H9 (cell line): ENCODE data around the gene GNPTAB. TPM values are rescaled to one million over a fixed set of nuclear protein-coding genes. Genes with fewer than 3 reads are reported as not detected.

Experiments
- DNase-seq: peaks from one replicate; pipeline ENCODE4 v3.0.0-alpha.2; 2017
- H2AFZ ChIP-seq: one replicate; pipeline ENCODE4 v1.6.1; 2013; ENCODE audit warnings: mild to moderate bottlenecking, low read length, control low read depth, moderate library complexity
- H2AK5ac ChIP-seq: 2 replicates; pipeline ENCODE4 v1.6.1; 2013; ENCODE audit warnings: low read length, control low read depth, mixed read lengths; ENCODE audit not compliant: insufficient read length
- H2BK120ac ChIP-seq: one replicate; pipeline ENCODE4 v1.6.1; 2013; ENCODE audit warnings: low read depth, mild to moderate bottlenecking, low read length, control low read depth, inconsistent platforms; ENCODE audit not compliant: poor library complexity, severe bottlenecking
- H2BK12ac ChIP-seq: 2 replicates; pipeline ENCODE4 v1.6.1; 2013; ENCODE audit warnings: low read length, control low read depth, mixed read lengths, low read depth; ENCODE audit not compliant: insufficient read length
- H2BK15ac ChIP-seq: 2 replicates; pipeline ENCODE4 v1.6.1; 2013; ENCODE audit warnings: low read depth, low read length, control low read depth
- H2BK20ac ChIP-seq: one replicate; pipeline ENCODE4 v1.6.1; 2013; ENCODE audit warnings: low read depth, mild to moderate bottlenecking, low read length, control low read depth, inconsistent platforms; ENCODE audit not compliant: poor library complexity, severe bottlenecking
- H2BK5ac ChIP-seq: 2 replicates; pipeline ENCODE4 v1.6.1; 2013; ENCODE audit warnings: low read length, control low read depth, mixed read lengths; ENCODE audit not compliant: insufficient read length
- H3K14ac ChIP-seq: 2 replicates; pipeline ENCODE4 v1.6.1; 2013; ENCODE audit warnings: low read length, control low read depth; ENCODE audit not compliant: insufficient read depth
- H3K18ac ChIP-seq: 2 replicates; pipeline ENCODE4 v1.6.1; 2013; ENCODE audit warnings: low read depth, mild to moderate bottlenecking, mixed read lengths, low read length, control low read depth; ENCODE audit not compliant: insufficient read length
- H3K23ac ChIP-seq: 2 replicates; pipeline ENCODE4 v1.6.1; 2013; ENCODE audit warnings: low read length, control low read depth, mixed read lengths, low read depth; ENCODE audit not compliant: insufficient read length
- H3K23me2 ChIP-seq: 2 replicates; pipeline ENCODE4 v1.6.1; 2013; ENCODE audit warnings: low read depth, mild to moderate bottlenecking, mixed read lengths, low read length, control low read depth; ENCODE audit not compliant: insufficient read length, poor library complexity, severe bottlenecking
- H3K27ac ChIP-seq: 2 replicates; pipeline ENCODE4 v1.5.1; 2013; ENCODE audit warnings: low read length, control low read depth, mixed read lengths, low read depth; ENCODE audit not compliant: insufficient read length
- H3K27me3 ChIP-seq: 2 replicates; pipeline ENCODE4 v1.6.1; 2013; ENCODE audit warnings: low read length, control low read depth, inconsistent platforms; ENCODE audit not compliant: insufficient read depth
- H3K4ac ChIP-seq: 2 replicates; pipeline ENCODE4 v1.6.1; 2013; ENCODE audit warnings: low read depth, mild to moderate bottlenecking, control low read depth, inconsistent platforms, low read length, moderate library complexity
- H3K4me1 ChIP-seq: 2 replicates; pipeline ENCODE4 v1.6.1; 2013; ENCODE audit warnings: low read length, control low read depth, inconsistent platforms; ENCODE audit not compliant: insufficient read depth
- H3K4me2 ChIP-seq: 2 replicates; pipeline ENCODE4 v1.6.1; 2013; ENCODE audit warnings: low read length, control low read depth, mixed read lengths; ENCODE audit not compliant: insufficient read length, insufficient read depth
- H3K56ac ChIP-seq: 2 replicates; pipeline ENCODE4 v1.6.1; 2013; ENCODE audit warnings: low read depth, mild to moderate bottlenecking, mixed read lengths, low read length, control low read depth; ENCODE audit not compliant: insufficient read length
- H3K79me1 ChIP-seq: 2 replicates; pipeline ENCODE4 v1.6.1; 2013; ENCODE audit warnings: low read depth, mild to moderate bottlenecking, moderate library complexity, low read length, control low read depth, inconsistent platforms; ENCODE audit not compliant: insufficient read depth, poor library complexity, severe bottlenecking
- H3K79me2 ChIP-seq: 2 replicates; pipeline ENCODE4 v1.6.1; 2013; ENCODE audit warnings: low read length, control low read depth, inconsistent platforms; ENCODE audit not compliant: insufficient read depth
- H3K9ac ChIP-seq: 2 replicates; pipeline ENCODE4 v1.6.1; 2013; ENCODE audit warnings: low read length, control low read depth, mixed read lengths; ENCODE audit not compliant: insufficient read length; ENCODE audit errors: extremely low read depth
- H3K9me3 ChIP-seq: one replicate; pipeline ENCODE4 v1.6.1; 2013; ENCODE audit warnings: low read depth, low read length, inconsistent platforms; ENCODE audit not compliant: control insufficient read depth
- H3T11ph ChIP-seq: one replicate; pipeline ENCODE4 v1.6.1; 2013; ENCODE audit warnings: mild to moderate bottlenecking, low read length, control low read depth, inconsistent platforms
- H4K20me1 ChIP-seq: one replicate; pipeline ENCODE4 v1.6.1; 2013; ENCODE audit not compliant: control insufficient read depth, insufficient read length, insufficient read depth
- H4K5ac ChIP-seq: 2 replicates; pipeline ENCODE4 v1.6.1; 2013; ENCODE audit warnings: low read depth, mild to moderate bottlenecking, mixed read lengths, low read length, control low read depth; ENCODE audit not compliant: insufficient read length
- H4K8ac ChIP-seq: replicated peaks from 2 replicates; pipeline ENCODE4 v1.6.1; 2013; ENCODE audit warnings: low read length, control low read depth, mixed read lengths, low read depth; ENCODE audit not compliant: insufficient read length
- H4K91ac ChIP-seq: 2 replicates; pipeline ENCODE4 v1.6.1; 2013; ENCODE audit warnings: low read depth, mild to moderate bottlenecking, moderate library complexity, mixed read lengths, low read length, control low read depth; ENCODE audit not compliant: insufficient read length
- H3K27ac Mint-ChIP-seq, 3 experiments: 2 replicates in 2 of 3; 3 replicates in 1 of 3; pipeline ENCODE4 v1.8.0; 2020 to 2021; ENCODE audit warnings: mixed read lengths in 3 of 3, mild to moderate bottlenecking in 1 of 3, moderate library complexity in 1 of 3
- H3K27me3 Mint-ChIP-seq: 2 replicates; pipeline ENCODE4 v1.8.0; 2021; ENCODE audit warnings: low read depth, mild to moderate bottlenecking, moderate library complexity, mixed read lengths
- H3K36me3 Mint-ChIP-seq, 3 experiments: 2 replicates in 2 of 3; 3 replicates in 1 of 3; pipeline ENCODE4 v1.8.0; 2020 to 2021; ENCODE audit warnings: low read depth in 3 of 3, mixed read lengths in 3 of 3; ENCODE audit not compliant: insufficient read depth in 1 of 3
- H3K4me1 Mint-ChIP-seq, 2 experiments: 2 replicates each; pipeline ENCODE4 v1.8.0; 2020; ENCODE audit warnings: mixed read lengths in 2 of 2
- H3K4me3 Mint-ChIP-seq, 2 experiments: 2 replicates in 1 of 2; 3 replicates in 1 of 2; pipeline ENCODE4 v1.8.0; 2020 to 2021; ENCODE audit warnings: mild to moderate bottlenecking in 2 of 2, mixed read lengths in 2 of 2, moderate library complexity in 1 of 2
- H3K9me3 Mint-ChIP-seq, 2 experiments: 2 replicates in 1 of 2; 3 replicates in 1 of 2; pipeline ENCODE4 v1.8.0; 2020; ENCODE audit warnings: mild to moderate bottlenecking in 2 of 2, mixed read lengths in 2 of 2, moderate library complexity in 1 of 2
- total RNA-seq: library from RNA; stranded (reverse); gene quantifications from 2 replicates; pipeline ENCODE4 v1.2.1, GENCODE V29; 2021
- TF ChIP-seq, protein P1 (sequence below): fragments of 200-600 bp; sonication (generic); conservative IDR thresholded peaks from 3 replicates; pipeline ENCODE4 v1.8.0; 2021; ENCODE audit warnings: antibody characterized with exemption, mild to moderate bottlenecking

GNPTAB gene
- total RNA-seq, 1 experiment from 2014 or later = 44.3 TPM

DNA sequence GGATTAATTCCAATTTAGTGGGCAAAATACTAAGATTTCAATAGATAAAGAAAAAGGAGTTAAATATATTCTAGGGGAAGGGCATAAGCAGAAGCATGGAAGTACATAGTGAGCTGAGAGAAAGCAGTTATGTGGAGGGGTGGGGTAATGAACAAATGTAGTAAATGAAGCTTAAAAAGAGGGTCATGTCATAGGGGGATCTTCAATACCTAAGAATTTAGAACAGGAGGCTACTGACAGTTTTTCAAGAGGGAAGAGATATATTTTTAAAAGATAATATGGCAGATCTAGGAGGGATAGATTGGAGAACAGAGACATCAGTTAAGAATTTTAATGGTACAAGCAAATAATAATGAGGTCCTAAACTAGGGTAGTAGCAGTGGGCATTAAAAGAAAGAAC is 100.9 kb downstream of the GNPTAB start:
- Histone ChIP-seq H2AK5ac (no peak overlapping the region), H2BK15ac (no peak overlapping the region), H2BK20ac (no peak overlapping the region), H3K18ac (no peak overlapping the region), H3K27ac (no peak overlapping the region), H3K4ac (no peak overlapping the region), H3K4me1 (no peaks in the 10 kb centered on the region), H3K4me2 (no peak overlapping the region), H3K56ac (no peak overlapping the region), H3T11ph (no peak overlapping the region), H3K79me1 (no peaks in the 10 kb centered on the region), H2BK12ac (no peak overlapping the region), H2BK5ac (no peak overlapping the region), H3K79me2 (no peaks in the 10 kb centered on the region), H3K27me3 (no peaks in the 10 kb centered on the region), H3K23ac (no peak overlapping the region), H3K14ac (no peak overlapping the region), H2AFZ (no peak overlapping the region), H4K8ac (no peak overlapping the region), H4K20me1 (no peaks in the 10 kb centered on the region), H3K9me3 (no peaks in the 10 kb centered on the region), H3K23me2 (no peaks in the 10 kb centered on the region), H3K9ac (no peak overlapping the region), H2BK120ac (no peak overlapping the region), H4K91ac (no peak overlapping the region), H4K5ac (no peak overlapping the region)
- Mint-ChIP-seq H3K9me3 (no peaks in the 10 kb centered on the region), H3K27ac (no peak overlapping the region), H3K4me1 (no peaks in the 10 kb centered on the region), H3K27me3 (no peaks in the 10 kb centered on the region), H3K4me3 (no peak overlapping the region), H3K36me3 (no peaks in the 10 kb centered on the region)
- DNase-seq = no peak
- TF ChIP-seq, protein P1, sequence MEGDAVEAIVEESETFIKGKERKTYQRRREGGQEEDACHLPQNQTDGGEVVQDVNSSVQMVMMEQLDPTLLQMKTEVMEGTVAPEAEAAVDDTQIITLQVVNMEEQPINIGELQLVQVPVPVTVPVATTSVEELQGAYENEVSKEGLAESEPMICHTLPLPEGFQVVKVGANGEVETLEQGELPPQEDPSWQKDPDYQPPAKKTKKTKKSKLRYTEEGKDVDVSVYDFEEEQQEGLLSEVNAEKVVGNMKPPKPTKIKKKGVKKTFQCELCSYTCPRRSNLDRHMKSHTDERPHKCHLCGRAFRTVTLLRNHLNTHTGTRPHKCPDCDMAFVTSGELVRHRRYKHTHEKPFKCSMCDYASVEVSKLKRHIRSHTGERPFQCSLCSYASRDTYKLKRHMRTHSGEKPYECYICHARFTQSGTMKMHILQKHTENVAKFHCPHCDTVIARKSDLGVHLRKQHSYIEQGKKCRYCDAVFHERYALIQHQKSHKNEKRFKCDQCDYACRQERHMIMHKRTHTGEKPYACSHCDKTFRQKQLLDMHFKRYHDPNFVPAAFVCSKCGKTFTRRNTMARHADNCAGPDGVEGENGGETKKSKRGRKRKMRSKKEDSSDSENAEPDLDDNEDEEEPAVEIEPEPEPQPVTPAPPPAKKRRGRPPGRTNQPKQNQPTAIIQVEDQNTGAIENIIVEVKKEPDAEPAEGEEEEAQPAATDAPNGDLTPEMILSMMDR = no peak
